ENCODE results near the gene PACSIN1. TPM values are rescaled to one million over a fixed set of nuclear protein-coding genes. Genes with fewer than 3 reads are reported as not detected.

Gene PACSIN1
- total and polyA plus RNA-seq, 2 donors (not counting 3 experiments of a cell fraction or from before 2014, with no cell fraction given): 0.03 TPM; not detected in 1

DNA sequence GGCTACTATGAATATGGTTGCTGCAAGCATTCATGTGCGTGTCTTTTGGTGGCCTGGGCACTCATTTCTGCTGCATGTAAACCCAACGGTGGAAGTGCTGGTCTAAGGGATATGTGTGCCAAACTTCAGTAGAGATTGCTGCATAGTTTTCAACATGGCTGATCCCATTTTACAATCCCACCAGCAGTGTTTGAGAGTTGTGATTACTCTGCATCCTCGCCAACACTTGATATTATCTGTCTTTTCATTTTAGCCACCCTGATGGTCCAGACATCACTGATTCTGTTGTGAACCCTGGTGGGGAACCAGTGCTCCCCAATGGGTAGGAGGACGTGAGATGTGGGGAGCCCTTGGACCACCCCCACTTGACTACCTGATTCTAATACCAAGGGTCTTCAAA is 27.5 kb downstream of the PACSIN1 start:
- FAIRE-seq (no peak), DNase-seq (ENCODE audit: low read depth, low spot score) (no peak)
- H3K79me2 ChIP-seq (ENCODE audit: control insufficient read depth, insufficient read depth, low read length): no peaks in the 10 kb centered on the region
- H3K36me3 ChIP-seq (ENCODE audit: control insufficient read depth in 2 of 2, extremely low read depth in 1 of 2, insufficient read depth in 2 of 2, low read length in 2 of 2): no peaks in the 10 kb centered on the region
- no peak for TF ChIP-seq JUN (IDR thresholded peaks at IDR 0.05; ENCODE audit: borderline replicate concordance, insufficient read depth, insufficient read length, low read depth)
- no peak for TF ChIP-seq POLR2A (IDR thresholded peaks at IDR 0.05; ENCODE audit: low read depth, low read length)
- no peak for TF ChIP-seq POLR2AphosphoS5 (IDR thresholded peaks at IDR 0.05; ENCODE audit: insufficient read depth, low read depth, low read length)
- TF ChIP-seq EZH2 (IDR thresholded peaks at IDR 0.05; ENCODE audit: borderline replicate concordance, low read depth, low read length, severe bottlenecking): no peak
- TF ChIP-seq, protein P1, sequence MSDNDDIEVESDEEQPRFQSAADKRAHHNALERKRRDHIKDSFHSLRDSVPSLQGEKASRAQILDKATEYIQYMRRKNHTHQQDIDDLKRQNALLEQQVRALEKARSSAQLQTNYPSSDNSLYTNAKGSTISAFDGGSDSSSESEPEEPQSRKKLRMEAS (IDR thresholded peaks at IDR 0.05; ENCODE audit: insufficient read depth, insufficient read length): no peak
- TF ChIP-seq MYC (IDR thresholded peaks at IDR 0.05; ENCODE audit: low read depth, low read length): no peak
- no peak for TF ChIP-seq GATA2 (IDR thresholded peaks at IDR 0.05; ENCODE audit: insufficient read depth, insufficient read length, low read depth, low read length)
- TF ChIP-seq, protein P2, sequence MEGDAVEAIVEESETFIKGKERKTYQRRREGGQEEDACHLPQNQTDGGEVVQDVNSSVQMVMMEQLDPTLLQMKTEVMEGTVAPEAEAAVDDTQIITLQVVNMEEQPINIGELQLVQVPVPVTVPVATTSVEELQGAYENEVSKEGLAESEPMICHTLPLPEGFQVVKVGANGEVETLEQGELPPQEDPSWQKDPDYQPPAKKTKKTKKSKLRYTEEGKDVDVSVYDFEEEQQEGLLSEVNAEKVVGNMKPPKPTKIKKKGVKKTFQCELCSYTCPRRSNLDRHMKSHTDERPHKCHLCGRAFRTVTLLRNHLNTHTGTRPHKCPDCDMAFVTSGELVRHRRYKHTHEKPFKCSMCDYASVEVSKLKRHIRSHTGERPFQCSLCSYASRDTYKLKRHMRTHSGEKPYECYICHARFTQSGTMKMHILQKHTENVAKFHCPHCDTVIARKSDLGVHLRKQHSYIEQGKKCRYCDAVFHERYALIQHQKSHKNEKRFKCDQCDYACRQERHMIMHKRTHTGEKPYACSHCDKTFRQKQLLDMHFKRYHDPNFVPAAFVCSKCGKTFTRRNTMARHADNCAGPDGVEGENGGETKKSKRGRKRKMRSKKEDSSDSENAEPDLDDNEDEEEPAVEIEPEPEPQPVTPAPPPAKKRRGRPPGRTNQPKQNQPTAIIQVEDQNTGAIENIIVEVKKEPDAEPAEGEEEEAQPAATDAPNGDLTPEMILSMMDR (IDR thresholded peaks at IDR 0.05; ENCODE audit: extremely low read depth in 1 of 2, insufficient read depth in 1 of 2, low read depth in 1 of 2, low read length in 2 of 2): no peak
- no peak for TF ChIP-seq FOS (IDR thresholded peaks at IDR 0.05; ENCODE audit: borderline replicate concordance, insufficient read depth, low read length)
- H4K20me1 ChIP-seq (replicated peaks; ENCODE audit: control insufficient read depth, extremely low read depth, insufficient read depth, low read length): no peaks in the 10 kb centered on the region
- no peaks in the 10 kb centered on the region for H3K9me3 ChIP-seq (replicated peaks; ENCODE audit: control insufficient read depth, insufficient read depth, low read length)
- H3K9ac ChIP-seq (replicated peaks; ENCODE audit: extremely low read depth, insufficient read depth, low read length): no peak overlapping the region
- BruUV-seq (replicated peaks): no TSS peak
- no peaks in the 10 kb centered on the region for H3K4me1 ChIP-seq (ENCODE audit: control insufficient read depth, extremely low read depth, insufficient read depth, low read length)
- intact Hi-C loops (cut with micrococcal nuclease): no loop called here
- CTCF ChIA-PET: interaction anchor here (1.1 to 1.9 kb wide), 3 partner anchors 9 to 330 kb away, joined by 3 to 5 read pairs (median 4); no protein-coding TSS in a partner anchor
- H3K4me3 ChIP-seq (replicated peaks in 1 of 3; ENCODE audit: insufficient read depth in 1 of 3, low read depth in 1 of 3, low read length in 3 of 3): no peak overlapping the region
- H2AFZ ChIP-seq (ENCODE audit: low read depth, low read length): no peak overlapping the region
- H3K27ac ChIP-seq (ENCODE audit: insufficient read depth, low read depth, low read length): no peak overlapping the region
- H3K27me3 ChIP-seq (ENCODE audit: control insufficient read depth in 2 of 2, insufficient read depth in 2 of 2, low read length in 2 of 2): peaks cover 0 to 7% of the 10 kb centered on the region in 2 experiments
- POLR2A ChIA-PET: interaction anchor here (0.6 kb wide), 1 partner anchor 211 kb away, joined by 6 read pairs; no protein-coding TSS in a partner anchor
- H3K4me2 ChIP-seq (ENCODE audit: insufficient read depth, low read length): no peak overlapping the region
- no peaks in the 10 kb centered on the region for H3K9me1 ChIP-seq (replicated peaks; ENCODE audit: control insufficient read depth, extremely low read depth, insufficient read depth, low read length)
- dilution Hi-C loops (cut with MboI; ENCODE audit: extremely low pct_ligation_motif_present, low sequenced_read_pairs): no loop called here

All from endothelial cell of umbilical vein (primary cell).